ENCODE measurements around the gene RGN. TPM values are rescaled to one million over a fixed set of nuclear protein-coding genes. Genes with fewer than 3 reads are reported as not detected.

Gene RGN
- polyA plus RNA-seq (2013): 0.11 and 0.21 TPM in 2 replicates

- H2AK5ac ChIP-seq (ENCODE audit: low read length): no peak within 1 kb of the TSS
- no peak within 1 kb of the TSS for H3K27ac ChIP-seq (ENCODE audit: low read depth, low read length)
- H2BK5ac ChIP-seq (ENCODE audit: low read depth, low read length, poor library complexity): no peak within 1 kb of the TSS
- no peak within 1 kb of the TSS for H3K23ac ChIP-seq (ENCODE audit: low read length)
- WGBS (ENCODE audit: extremely low coverage, insufficient coverage, insufficient read length): no CpG with 5 or more reads among the region's 59 CpGs
- no peak within 1 kb of the TSS for H3K4me3 ChIP-seq (ENCODE audit: low read depth, low read length)
- H3K9me3 ChIP-seq (ENCODE audit: insufficient read depth, low read depth, low read length): no peaks in the 10 kb centered on the region
- H4K8ac ChIP-seq (ENCODE audit: low read depth, low read length): no peak within 1 kb of the TSS
- H3K79me2 ChIP-seq (ENCODE audit: control insufficient read depth, insufficient read depth, low read length, poor library complexity): no peaks in the 10 kb centered on the region
- no peak within 1 kb of the TSS for H3K14ac ChIP-seq (ENCODE audit: low read length)
- no peak within 1 kb of the TSS for H4K91ac ChIP-seq (ENCODE audit: low read depth, low read length)
- no peak within 1 kb of the TSS for H2BK120ac ChIP-seq (ENCODE audit: insufficient read depth, low read length, poor library complexity)
- no peaks in the 10 kb centered on the region for H3K27me3 ChIP-seq (ENCODE audit: insufficient read depth, low read length)
- H3K4me2 ChIP-seq (ENCODE audit: low read length): peak within 1 kb of the TSS; percentile 55
- no peaks in the 10 kb centered on the region for H3K36me3 ChIP-seq (ENCODE audit: control insufficient read depth in 1 of 2, insufficient read depth in 2 of 2, low read length in 2 of 2)
- H3K9ac ChIP-seq (ENCODE audit: low read length): no peak within 1 kb of the TSS
- no peak within 1 kb of the TSS for H4K12ac ChIP-seq (ENCODE audit: low read depth, low read length)
- H3K4me1 ChIP-seq (ENCODE audit: control insufficient read depth in 1 of 2, insufficient read depth in 2 of 2, low read length in 2 of 2): peaks cover 0 to 4% of the 10 kb centered on the region in 2 experiments
- H2BK12ac ChIP-seq (ENCODE audit: low read length): no peak within 1 kb of the TSS
- H3K18ac ChIP-seq (ENCODE audit: low read length): no peak within 1 kb of the TSS
- H3K79me1 ChIP-seq (ENCODE audit: low read length): no peaks in the 10 kb centered on the region
- DNase-seq: no peak
- H3K4ac ChIP-seq (ENCODE audit: low read depth, low read length): no peak within 1 kb of the TSS
- H2AFZ ChIP-seq (ENCODE audit: insufficient read depth, low read length, poor library complexity): no peak within 1 kb of the TSS
These were observed at the start of gene RGN for GRCh38 chrX:47078129-47079043. Gene RGN, plus strand, starts transcription at chrX:47078443. Its CDS starts 2,702 bp downstream, at chrX:47081145.

DNA sequence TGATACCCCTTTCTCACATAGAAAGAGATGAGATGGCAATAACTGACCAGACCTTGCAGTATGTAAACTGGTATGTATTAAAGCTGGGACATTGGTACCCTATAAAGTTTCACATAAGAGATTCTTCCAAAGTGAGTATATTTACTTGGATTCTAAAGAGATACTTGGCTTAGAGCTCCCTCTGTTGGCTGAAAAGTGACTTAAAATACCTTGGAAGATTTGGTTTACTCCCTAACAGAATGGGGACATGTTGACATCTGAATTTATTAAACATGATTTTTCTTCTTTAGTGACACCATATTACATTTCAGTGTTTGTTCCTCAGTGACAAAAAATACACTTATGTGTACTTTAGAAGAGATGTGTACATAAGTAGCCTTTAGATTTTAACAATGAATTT lies 47.9 kb upstream of the RGN start:
- H3K4me1 ChIP-seq (ENCODE audit: control insufficient read depth in 1 of 2, insufficient read depth in 2 of 2, low read length in 2 of 2): no peaks in the 10 kb centered on the region
- H3K79me1 ChIP-seq (ENCODE audit: low read length): no peaks in the 10 kb centered on the region
- no peak overlapping the region for H3K4me2 ChIP-seq (ENCODE audit: low read length)
- H4K12ac ChIP-seq (ENCODE audit: low read depth, low read length): no peak overlapping the region
- no peak overlapping the region for H3K4me3 ChIP-seq (ENCODE audit: low read depth, low read length)
- no peaks in the 10 kb centered on the region for H3K27me3 ChIP-seq (ENCODE audit: insufficient read depth, low read length)
- no peak overlapping the region for H2BK120ac ChIP-seq (ENCODE audit: insufficient read depth, low read length, poor library complexity)
- no peaks in the 10 kb centered on the region for H3K9me3 ChIP-seq (ENCODE audit: insufficient read depth, low read depth, low read length)
- no peaks in the 10 kb centered on the region for H3K79me2 ChIP-seq (ENCODE audit: control insufficient read depth, insufficient read depth, low read length, poor library complexity)
- H3K27ac ChIP-seq (ENCODE audit: low read depth, low read length): no peak overlapping the region
- H4K91ac ChIP-seq (ENCODE audit: low read depth, low read length): no peak overlapping the region
- H3K4ac ChIP-seq (ENCODE audit: low read depth, low read length): no peak overlapping the region
- no peak overlapping the region for H3K18ac ChIP-seq (ENCODE audit: low read length)
- no peak overlapping the region for H3K23ac ChIP-seq (ENCODE audit: low read length)
- peaks cover 6 to 14% of the 10 kb centered on the region in 2 experiments for H3K36me3 ChIP-seq (ENCODE audit: control insufficient read depth in 1 of 2, insufficient read depth in 2 of 2, low read length in 2 of 2)
- no peak overlapping the region for H3K14ac ChIP-seq (ENCODE audit: low read length)
- no peak overlapping the region for H3K9ac ChIP-seq (ENCODE audit: low read length)
- no peak overlapping the region for H2AFZ ChIP-seq (ENCODE audit: insufficient read depth, low read length, poor library complexity)
- peak; percentile 3 to 83 for DNase-seq
- no peak overlapping the region for H2AK5ac ChIP-seq (ENCODE audit: low read length)
- no peak overlapping the region for H2BK5ac ChIP-seq (ENCODE audit: low read depth, low read length, poor library complexity)
- no peak overlapping the region for H2BK12ac ChIP-seq (ENCODE audit: low read length)
- no peak overlapping the region for H4K8ac ChIP-seq (ENCODE audit: low read depth, low read length)

GRCh38 chrX:47047989-47048388 lies 30.3 kb upstream of the RGN start:
- H4K91ac ChIP-seq (ENCODE audit: low read depth, low read length): no peak overlapping the region
- no peak overlapping the region for H4K12ac ChIP-seq (ENCODE audit: low read depth, low read length)
- H3K9me3 ChIP-seq (ENCODE audit: insufficient read depth, low read depth, low read length): no peaks in the 10 kb centered on the region
- H3K23ac ChIP-seq (ENCODE audit: low read length): no peak overlapping the region
- no peak overlapping the region for H2BK12ac ChIP-seq (ENCODE audit: low read length)
- DNase-seq: no peak
- H3K18ac ChIP-seq (ENCODE audit: low read length): no peak overlapping the region
- no peak overlapping the region for H2AFZ ChIP-seq (ENCODE audit: insufficient read depth, low read length, poor library complexity)
- H3K27me3 ChIP-seq (ENCODE audit: insufficient read depth, low read length): no peaks in the 10 kb centered on the region
- H3K36me3 ChIP-seq (ENCODE audit: control insufficient read depth in 1 of 2, insufficient read depth in 2 of 2, low read length in 2 of 2): peaks cover 0 to 3% of the 10 kb centered on the region in 2 experiments
- no peaks in the 10 kb centered on the region for H3K79me2 ChIP-seq (ENCODE audit: control insufficient read depth, insufficient read depth, low read length, poor library complexity)
- WGBS (ENCODE audit: extremely low coverage, insufficient coverage, insufficient read length): no CpG with 5 or more reads among the region's 5 CpGs
- H4K8ac ChIP-seq (ENCODE audit: low read depth, low read length): no peak overlapping the region
- H2BK5ac ChIP-seq (ENCODE audit: low read depth, low read length, poor library complexity): no peak overlapping the region
- no peak overlapping the region for H3K4me2 ChIP-seq (ENCODE audit: low read length)
- H3K27ac ChIP-seq (ENCODE audit: low read depth, low read length): no peak overlapping the region
- no peak overlapping the region for H2BK120ac ChIP-seq (ENCODE audit: insufficient read depth, low read length, poor library complexity)
- H3K4ac ChIP-seq (ENCODE audit: low read depth, low read length): no peak overlapping the region
- no peak overlapping the region for H2AK5ac ChIP-seq (ENCODE audit: low read length)
- no peak overlapping the region for H3K4me3 ChIP-seq (ENCODE audit: low read depth, low read length)
- no peaks in the 10 kb centered on the region for H3K79me1 ChIP-seq (ENCODE audit: low read length)
- no peak overlapping the region for H3K9ac ChIP-seq (ENCODE audit: low read length)
- peaks cover 0 to 3% of the 10 kb centered on the region in 2 experiments for H3K4me1 ChIP-seq (ENCODE audit: control insufficient read depth in 1 of 2, insufficient read depth in 2 of 2, low read length in 2 of 2)
- H3K14ac ChIP-seq (ENCODE audit: low read length): no peak overlapping the region

DNA sequence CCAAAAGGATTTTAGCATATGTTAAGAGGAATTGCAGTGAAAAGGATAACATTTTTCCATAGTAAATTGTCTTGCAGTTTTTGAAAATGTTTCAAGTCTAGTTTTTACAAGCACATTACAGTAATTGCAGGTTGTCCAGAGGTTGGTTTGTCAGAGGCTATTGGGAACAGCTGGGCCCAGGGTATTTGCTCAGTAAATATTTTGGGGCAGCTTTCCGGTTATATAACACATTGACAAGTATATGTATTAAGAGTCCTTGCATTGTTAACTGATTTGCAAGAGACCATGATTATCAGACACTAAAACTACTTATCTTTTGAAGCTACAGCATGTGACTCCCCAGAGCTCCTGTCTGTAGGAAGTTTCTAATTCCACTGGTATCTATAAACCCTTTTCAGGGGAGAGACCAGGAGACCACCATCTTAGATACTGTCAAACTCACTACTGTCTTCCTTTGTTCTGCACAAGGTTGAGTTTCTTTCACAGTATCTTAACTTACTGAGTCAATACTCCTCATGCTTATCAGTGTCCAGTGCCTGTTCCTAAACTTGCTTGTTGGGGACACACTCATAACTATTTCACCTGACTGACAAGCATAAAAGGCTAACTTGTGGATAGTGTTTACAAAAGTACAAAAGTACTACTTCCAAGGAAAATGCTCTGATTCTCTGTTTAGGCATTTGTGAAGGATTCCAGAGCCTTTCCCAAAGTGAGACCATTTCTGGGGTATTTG lies 18.9 kb upstream of the RGN start:
- Histone ChIP-seq H2AK5ac (ENCODE audit: low read length) (no peak overlapping the region), H4K12ac (ENCODE audit: low read depth, low read length) (no peak overlapping the region), H4K8ac (ENCODE audit: low read depth, low read length) (no peak overlapping the region), H3K18ac (ENCODE audit: low read length) (no peak overlapping the region), H3K79me1 (ENCODE audit: low read length) (no peaks in the 10 kb centered on the region), H3K36me3 (ENCODE audit: control insufficient read depth in 1 of 2, insufficient read depth in 2 of 2, low read length in 2 of 2) (peaks cover 14 to 25% of the 10 kb centered on the region in 2 experiments), H3K4me3 (ENCODE audit: low read depth, low read length) (no peak overlapping the region), H2BK12ac (ENCODE audit: low read length) (no peak overlapping the region), H3K4me2 (ENCODE audit: low read length) (no peak overlapping the region), H2AFZ (ENCODE audit: insufficient read depth, low read length, poor library complexity) (no peak overlapping the region), H3K79me2 (ENCODE audit: control insufficient read depth, insufficient read depth, low read length, poor library complexity) (no peaks in the 10 kb centered on the region), H2BK120ac (ENCODE audit: insufficient read depth, low read length, poor library complexity) (no peak overlapping the region), H3K4ac (ENCODE audit: low read depth, low read length) (no peak overlapping the region), H3K27me3 (ENCODE audit: insufficient read depth, low read length) (no peaks in the 10 kb centered on the region), H3K4me1 (ENCODE audit: control insufficient read depth in 1 of 2, insufficient read depth in 2 of 2, low read length in 2 of 2) (no peaks in the 10 kb centered on the region), H3K14ac (ENCODE audit: low read length) (no peak overlapping the region), H4K91ac (ENCODE audit: low read depth, low read length) (no peak overlapping the region), H3K9me3 (ENCODE audit: insufficient read depth, low read depth, low read length) (no peaks in the 10 kb centered on the region), H2BK5ac (ENCODE audit: low read depth, low read length, poor library complexity) (no peak overlapping the region), H3K27ac (ENCODE audit: low read depth, low read length) (no peak overlapping the region), H3K9ac (ENCODE audit: low read length) (no peak overlapping the region), H3K23ac (ENCODE audit: low read length) (no peak overlapping the region)
- DNase-seq: no peak
- no CpG with 5 or more reads among the region's 1 CpG for WGBS (ENCODE audit: extremely low coverage, insufficient coverage, insufficient read length)
